ENCODE results near the gene CD72.

Gene CD72

GRCh38 chr9:35657546-35658136, 39.4 kb upstream of the CD72 start, which contains the start of gene RMRP:
Gene RMRP (minus strand): TSS chr9:35658019.
- Histone ChIP-seq H3K79me2 (ENCODE audit: control insufficient read depth, insufficient read depth, low read length, poor library complexity) (peaks cover 4% of the 10 kb centered on the region), H3K4me2 (ENCODE audit: low read length) (peak within 1 kb of the TSS; percentile 95), H4K12ac (ENCODE audit: low read depth, low read length) (peak within 1 kb of the TSS; percentile 96), H3K4me3 (ENCODE audit: low read depth, low read length) (peak within 1 kb of the TSS; percentile 85), H3K79me1 (ENCODE audit: low read length) (peaks cover 10% of the 10 kb centered on the region), H2BK12ac (ENCODE audit: low read length) (no peak within 1 kb of the TSS), H3K18ac (ENCODE audit: low read length) (peak within 1 kb of the TSS; percentile 91), H3K4ac (ENCODE audit: low read depth, low read length) (peak within 1 kb of the TSS; percentile 85), H3K9ac (ENCODE audit: low read length) (peak within 1 kb of the TSS; percentile 83), H2BK120ac (ENCODE audit: insufficient read depth, low read length, poor library complexity) (peak within 1 kb of the TSS; percentile 89), H3K27ac (ENCODE audit: low read depth, low read length) (peak within 1 kb of the TSS; percentile 86), H3K36me3 (ENCODE audit: control insufficient read depth in 1 of 2, insufficient read depth in 2 of 2, low read length in 2 of 2) (peaks cover 13 to 16% of the 10 kb centered on the region in 2 experiments), H4K8ac (ENCODE audit: low read depth, low read length) (peak within 1 kb of the TSS; percentile 98), H3K9me3 (ENCODE audit: insufficient read depth, low read depth, low read length) (no peaks in the 10 kb centered on the region), H3K27me3 (ENCODE audit: insufficient read depth, low read length) (no peaks in the 10 kb centered on the region), H3K14ac (ENCODE audit: low read length) (peak within 1 kb of the TSS; percentile 97), H2BK5ac (ENCODE audit: low read depth, low read length, poor library complexity) (peak within 1 kb of the TSS; percentile 94), H4K91ac (ENCODE audit: low read depth, low read length) (peak within 1 kb of the TSS; percentile 97), H3K4me1 (ENCODE audit: control insufficient read depth in 1 of 2, insufficient read depth in 2 of 2, low read length in 2 of 2) (peaks cover 2 to 11% of the 10 kb centered on the region in 2 experiments), H2AK5ac (ENCODE audit: low read length) (peak within 1 kb of the TSS; percentile 67), H2AFZ (ENCODE audit: insufficient read depth, low read length, poor library complexity) (peak within 1 kb of the TSS; percentile 92), H3K23ac (ENCODE audit: low read length) (no peak within 1 kb of the TSS)
- no CpG with 5 or more reads among the region's 42 CpGs for WGBS (ENCODE audit: extremely low coverage, insufficient coverage, insufficient read length)
- peak; percentile 99 to 100 for DNase-seq

DNA sequence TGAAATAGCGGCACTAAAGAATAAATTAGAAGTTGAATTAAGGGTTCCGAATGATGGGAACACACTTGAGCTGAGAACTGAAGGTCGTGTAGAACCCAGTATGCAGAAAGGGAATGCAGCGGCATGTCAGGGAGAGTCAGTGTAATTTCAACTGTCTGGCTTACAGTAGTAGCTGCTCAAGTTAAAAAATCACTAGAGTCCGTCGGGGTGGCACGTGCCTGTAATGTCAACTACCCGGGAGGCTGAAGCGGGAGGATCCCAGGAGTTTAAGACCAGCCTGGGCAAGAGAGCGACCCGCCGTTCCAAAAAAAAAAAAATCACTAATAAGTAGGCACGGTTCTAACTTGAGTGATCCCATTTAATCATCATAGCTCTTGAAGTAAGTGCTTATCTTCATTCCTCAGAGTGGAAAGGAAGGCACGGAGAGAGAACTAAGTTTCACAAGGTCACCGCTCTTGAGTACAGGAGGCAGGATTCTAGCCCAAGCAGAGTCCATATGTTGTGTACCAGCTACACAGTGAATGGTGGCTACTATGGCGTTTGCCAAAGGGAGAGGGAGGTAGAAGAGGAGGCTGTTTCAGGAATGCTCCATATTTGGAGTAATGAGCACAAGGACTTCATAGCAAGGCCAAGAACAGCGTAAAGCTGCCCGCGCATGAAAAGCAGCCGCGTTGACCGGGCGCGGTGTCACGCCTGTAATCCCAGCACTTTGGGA, 38.8 kb upstream of the CD72 start:
- H2BK120ac ChIP-seq (ENCODE audit: insufficient read depth, low read length, poor library complexity) = no peak overlapping the region
- H4K91ac ChIP-seq (ENCODE audit: low read depth, low read length) = peak overlapping the region; percentile 34
- H3K4ac ChIP-seq (ENCODE audit: low read depth, low read length) = no peak overlapping the region
- no peak overlapping the region for H2AK5ac ChIP-seq (ENCODE audit: low read length)
- H3K9ac ChIP-seq (ENCODE audit: low read length) = no peak overlapping the region
- no peak overlapping the region for H3K18ac ChIP-seq (ENCODE audit: low read length)
- H2AFZ ChIP-seq (ENCODE audit: insufficient read depth, low read length, poor library complexity) = peak overlapping the region; percentile 23
- H3K4me3 ChIP-seq (ENCODE audit: low read depth, low read length) = peak overlapping the region; percentile 48
- DNase-seq = peak in 1 of 2 donors; percentile 71
- no peak overlapping the region for H4K12ac ChIP-seq (ENCODE audit: low read depth, low read length)
- peaks cover 10% of the 10 kb centered on the region for H3K79me1 ChIP-seq (ENCODE audit: low read length)
- peak overlapping the region; percentile 2 for H3K27ac ChIP-seq (ENCODE audit: low read depth, low read length)
- H3K27me3 ChIP-seq (ENCODE audit: insufficient read depth, low read length) = no peaks in the 10 kb centered on the region
- peaks cover 4% of the 10 kb centered on the region for H3K79me2 ChIP-seq (ENCODE audit: control insufficient read depth, insufficient read depth, low read length, poor library complexity)
- no peak overlapping the region for H3K14ac ChIP-seq (ENCODE audit: low read length)
- no peaks in the 10 kb centered on the region for H3K9me3 ChIP-seq (ENCODE audit: insufficient read depth, low read depth, low read length)
- H3K23ac ChIP-seq (ENCODE audit: low read length) = no peak overlapping the region
- WGBS (ENCODE audit: extremely low coverage, insufficient coverage, insufficient read length) = 100% methylated on average over 1 of the region's 25 CpGs
- no peak overlapping the region for H2BK12ac ChIP-seq (ENCODE audit: low read length)
- no peak overlapping the region for H2BK5ac ChIP-seq (ENCODE audit: low read depth, low read length, poor library complexity)
- peaks cover 8 to 12% of the 10 kb centered on the region in 2 experiments for H3K36me3 ChIP-seq (ENCODE audit: control insufficient read depth in 1 of 2, insufficient read depth in 2 of 2, low read length in 2 of 2)
- H4K8ac ChIP-seq (ENCODE audit: low read depth, low read length) = peak overlapping the region; percentile 47
- peaks cover 4 to 7% of the 10 kb centered on the region in 2 experiments for H3K4me1 ChIP-seq (ENCODE audit: control insufficient read depth in 1 of 2, insufficient read depth in 2 of 2, low read length in 2 of 2)
- H3K4me2 ChIP-seq (ENCODE audit: low read length) = peak overlapping the region; percentile 81

DNA sequence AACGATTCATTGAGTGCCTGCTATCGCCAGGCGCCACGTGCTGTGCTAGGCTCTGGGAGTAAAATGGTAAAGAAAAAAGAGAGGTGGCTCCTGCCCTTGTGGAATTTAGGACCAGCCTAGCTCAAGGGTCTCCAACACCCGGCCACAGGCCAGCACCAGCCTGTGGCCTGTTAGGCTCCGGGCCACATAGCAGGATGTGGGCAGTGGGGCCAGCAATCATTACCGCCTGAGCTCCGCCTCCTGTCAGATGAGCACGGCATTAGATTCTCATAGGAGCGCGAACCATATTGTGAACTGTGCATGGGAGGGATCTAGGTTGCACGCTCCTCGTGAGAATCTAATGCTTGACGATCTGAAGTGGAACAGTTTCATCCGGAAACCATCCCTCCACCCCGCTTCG, 38.1 kb upstream of the CD72 start:
- H3K36me3 ChIP-seq (ENCODE audit: control insufficient read depth in 1 of 2, insufficient read depth in 2 of 2, low read length in 2 of 2) = peaks cover 8 to 9% of the 10 kb centered on the region in 2 experiments
- H3K27ac ChIP-seq (ENCODE audit: low read depth, low read length) = no peak overlapping the region
- WGBS (ENCODE audit: extremely low coverage, insufficient coverage, insufficient read length) = no CpG with 5 or more reads among the region's 17 CpGs
- no peak overlapping the region for H3K4me3 ChIP-seq (ENCODE audit: low read depth, low read length)
- H3K4ac ChIP-seq (ENCODE audit: low read depth, low read length) = no peak overlapping the region
- no peak overlapping the region for H4K12ac ChIP-seq (ENCODE audit: low read depth, low read length)
- no peak overlapping the region for H2BK120ac ChIP-seq (ENCODE audit: insufficient read depth, low read length, poor library complexity)
- peak; percentile 15 to 53 for DNase-seq
- no peaks in the 10 kb centered on the region for H3K9me3 ChIP-seq (ENCODE audit: insufficient read depth, low read depth, low read length)
- H3K23ac ChIP-seq (ENCODE audit: low read length) = no peak overlapping the region
- H3K4me2 ChIP-seq (ENCODE audit: low read length) = no peak overlapping the region
- H3K79me2 ChIP-seq (ENCODE audit: control insufficient read depth, insufficient read depth, low read length, poor library complexity) = peaks cover 4% of the 10 kb centered on the region
- peaks cover 4 to 6% of the 10 kb centered on the region in 2 experiments for H3K4me1 ChIP-seq (ENCODE audit: control insufficient read depth in 1 of 2, insufficient read depth in 2 of 2, low read length in 2 of 2)
- H4K8ac ChIP-seq (ENCODE audit: low read depth, low read length) = no peak overlapping the region
- no peak overlapping the region for H4K91ac ChIP-seq (ENCODE audit: low read depth, low read length)
- no peak overlapping the region for H2AFZ ChIP-seq (ENCODE audit: insufficient read depth, low read length, poor library complexity)
- no peak overlapping the region for H2BK12ac ChIP-seq (ENCODE audit: low read length)
- H2AK5ac ChIP-seq (ENCODE audit: low read length) = no peak overlapping the region
- no peaks in the 10 kb centered on the region for H3K27me3 ChIP-seq (ENCODE audit: insufficient read depth, low read length)
- H3K14ac ChIP-seq (ENCODE audit: low read length) = no peak overlapping the region
- H3K9ac ChIP-seq (ENCODE audit: low read length) = no peak overlapping the region
- no peak overlapping the region for H2BK5ac ChIP-seq (ENCODE audit: low read depth, low read length, poor library complexity)
- peaks cover 10% of the 10 kb centered on the region for H3K79me1 ChIP-seq (ENCODE audit: low read length)
- H3K18ac ChIP-seq (ENCODE audit: low read length) = no peak overlapping the region

DNA sequence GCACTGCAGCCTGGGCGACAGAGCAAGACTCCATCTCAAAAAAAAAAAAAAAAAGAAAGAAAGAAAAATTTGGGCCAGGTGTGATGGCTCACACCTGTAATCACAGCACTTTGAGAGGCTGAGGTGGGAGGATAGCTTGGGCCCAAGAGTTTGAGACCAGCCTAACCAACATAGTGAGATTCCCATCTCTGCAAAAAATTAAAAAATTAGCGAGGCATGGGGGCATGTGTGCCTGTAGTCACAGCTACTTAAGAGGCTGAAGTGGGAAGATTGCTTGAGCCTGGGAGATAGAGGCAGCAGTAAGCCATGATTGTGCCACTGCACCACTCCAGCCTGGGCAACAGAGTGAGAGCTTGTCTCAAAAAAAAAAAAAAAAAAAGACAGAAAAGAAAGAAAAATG, 35.4 kb upstream of the CD72 start:
- no peak overlapping the region for H3K4me2 ChIP-seq (ENCODE audit: low read length)
- no peak overlapping the region for H3K27ac ChIP-seq (ENCODE audit: low read depth, low read length)
- H3K79me1 ChIP-seq (ENCODE audit: low read length) = peaks cover 10% of the 10 kb centered on the region
- no peak overlapping the region for H2BK12ac ChIP-seq (ENCODE audit: low read length)
- no peak overlapping the region for H3K18ac ChIP-seq (ENCODE audit: low read length)
- H3K14ac ChIP-seq (ENCODE audit: low read length) = no peak overlapping the region
- no peak overlapping the region for H2AFZ ChIP-seq (ENCODE audit: insufficient read depth, low read length, poor library complexity)
- DNase-seq = peak; percentile 74 to 88
- no peak overlapping the region for H3K4me3 ChIP-seq (ENCODE audit: low read depth, low read length)
- no peak overlapping the region for H3K4ac ChIP-seq (ENCODE audit: low read depth, low read length)
- no peak overlapping the region for H3K23ac ChIP-seq (ENCODE audit: low read length)
- H3K27me3 ChIP-seq (ENCODE audit: insufficient read depth, low read length) = no peaks in the 10 kb centered on the region
- no peak overlapping the region for H2AK5ac ChIP-seq (ENCODE audit: low read length)
- H2BK120ac ChIP-seq (ENCODE audit: insufficient read depth, low read length, poor library complexity) = no peak overlapping the region
- H4K91ac ChIP-seq (ENCODE audit: low read depth, low read length) = no peak overlapping the region
- no peak overlapping the region for H2BK5ac ChIP-seq (ENCODE audit: low read depth, low read length, poor library complexity)
- H3K9me3 ChIP-seq (ENCODE audit: insufficient read depth, low read depth, low read length) = no peaks in the 10 kb centered on the region
- WGBS (ENCODE audit: extremely low coverage, insufficient coverage, insufficient read length) = no CpG with 5 or more reads among the region's 2 CpGs
- no peaks in the 10 kb centered on the region for H3K36me3 ChIP-seq (ENCODE audit: control insufficient read depth in 1 of 2, insufficient read depth in 2 of 2, low read length in 2 of 2)
- peaks cover 10 to 11% of the 10 kb centered on the region in 2 experiments for H3K4me1 ChIP-seq (ENCODE audit: control insufficient read depth in 1 of 2, insufficient read depth in 2 of 2, low read length in 2 of 2)
- peaks cover 4% of the 10 kb centered on the region for H3K79me2 ChIP-seq (ENCODE audit: control insufficient read depth, insufficient read depth, low read length, poor library complexity)
- H4K12ac ChIP-seq (ENCODE audit: low read depth, low read length) = no peak overlapping the region
- H3K9ac ChIP-seq (ENCODE audit: low read length) = no peak overlapping the region
- no peak overlapping the region for H4K8ac ChIP-seq (ENCODE audit: low read depth, low read length)

Data from trophoblast cell (in vitro differentiated cells and primary cell).